ENCODE data around the gene PRDM16.
A peak's percentile ranks its signal among the peaks of the same experiment; 100 is the strongest.

DNA sequence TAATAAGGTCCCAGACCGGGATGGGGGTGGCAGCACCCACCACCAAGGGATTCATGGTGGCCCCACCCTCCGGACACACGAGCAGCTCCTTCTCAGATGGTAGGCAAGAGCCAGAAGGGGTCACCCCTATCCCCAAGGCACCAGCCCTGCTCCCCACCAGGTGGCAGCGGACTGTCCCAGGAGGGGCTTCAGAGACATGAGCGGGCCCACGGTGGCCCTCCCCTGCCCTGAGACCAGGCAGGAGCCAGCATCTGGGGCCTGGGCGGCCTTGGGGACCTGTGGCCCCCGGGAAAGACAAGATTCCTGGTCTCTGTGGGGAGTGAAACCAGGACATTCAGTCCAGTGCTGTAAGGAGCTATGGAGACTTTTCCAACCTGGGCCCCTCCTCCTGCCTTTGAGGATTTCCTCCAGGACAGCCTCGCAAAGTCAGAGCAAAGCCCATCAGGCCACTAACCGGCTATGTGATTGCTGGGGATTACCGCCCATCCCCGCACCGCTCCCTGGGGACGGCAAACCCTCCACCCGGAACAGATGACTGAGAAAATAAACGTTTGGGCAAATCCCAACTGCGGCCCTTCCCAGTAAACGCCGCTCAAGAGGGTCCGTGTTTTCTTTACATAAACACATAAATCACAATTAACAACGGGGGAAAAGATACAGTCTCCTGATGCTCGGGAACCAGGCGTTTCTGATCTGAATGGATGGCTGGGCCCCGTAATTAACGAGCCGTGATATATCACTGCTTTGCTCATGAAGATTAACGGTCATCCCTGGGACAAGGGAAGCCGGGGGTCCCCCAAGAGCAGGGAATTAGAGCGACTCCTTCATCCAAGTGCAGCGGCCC, 334.6 kb downstream of the PRDM16 start:
- TF ChIP-seq, protein P1, sequence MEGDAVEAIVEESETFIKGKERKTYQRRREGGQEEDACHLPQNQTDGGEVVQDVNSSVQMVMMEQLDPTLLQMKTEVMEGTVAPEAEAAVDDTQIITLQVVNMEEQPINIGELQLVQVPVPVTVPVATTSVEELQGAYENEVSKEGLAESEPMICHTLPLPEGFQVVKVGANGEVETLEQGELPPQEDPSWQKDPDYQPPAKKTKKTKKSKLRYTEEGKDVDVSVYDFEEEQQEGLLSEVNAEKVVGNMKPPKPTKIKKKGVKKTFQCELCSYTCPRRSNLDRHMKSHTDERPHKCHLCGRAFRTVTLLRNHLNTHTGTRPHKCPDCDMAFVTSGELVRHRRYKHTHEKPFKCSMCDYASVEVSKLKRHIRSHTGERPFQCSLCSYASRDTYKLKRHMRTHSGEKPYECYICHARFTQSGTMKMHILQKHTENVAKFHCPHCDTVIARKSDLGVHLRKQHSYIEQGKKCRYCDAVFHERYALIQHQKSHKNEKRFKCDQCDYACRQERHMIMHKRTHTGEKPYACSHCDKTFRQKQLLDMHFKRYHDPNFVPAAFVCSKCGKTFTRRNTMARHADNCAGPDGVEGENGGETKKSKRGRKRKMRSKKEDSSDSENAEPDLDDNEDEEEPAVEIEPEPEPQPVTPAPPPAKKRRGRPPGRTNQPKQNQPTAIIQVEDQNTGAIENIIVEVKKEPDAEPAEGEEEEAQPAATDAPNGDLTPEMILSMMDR (conservative IDR thresholded peaks at IDR 0.05; ENCODE audit: low read length), result peak; percentile 59
- TF ChIP-seq EZH2phosphoT487 (IDR thresholded peaks at IDR 0.05; ENCODE audit: borderline replicate concordance, low read depth, low read length), result no peak
